NOMO-1 treated with DMSO at 0.1 percent for 48 hours (cell line): ENCODE measurements around the gene APBA3.

Experiments used
- DNase-seq: peaks from one replicate; lab custom pipeline; 2025; ENCODE audit not compliant: unreplicated experiment; lab: John Stamatoyannopoulos, UW

APBA3 gene

GRCh38 chr19:3721887-3722442, 39.5 kb downstream of the APBA3 start:
- DNase-seq, result no peak

GRCh38 chr19:3721131-3721886, 40.2 kb downstream of the APBA3 start:
- peak; percentile 90 for DNase-seq

DNA sequence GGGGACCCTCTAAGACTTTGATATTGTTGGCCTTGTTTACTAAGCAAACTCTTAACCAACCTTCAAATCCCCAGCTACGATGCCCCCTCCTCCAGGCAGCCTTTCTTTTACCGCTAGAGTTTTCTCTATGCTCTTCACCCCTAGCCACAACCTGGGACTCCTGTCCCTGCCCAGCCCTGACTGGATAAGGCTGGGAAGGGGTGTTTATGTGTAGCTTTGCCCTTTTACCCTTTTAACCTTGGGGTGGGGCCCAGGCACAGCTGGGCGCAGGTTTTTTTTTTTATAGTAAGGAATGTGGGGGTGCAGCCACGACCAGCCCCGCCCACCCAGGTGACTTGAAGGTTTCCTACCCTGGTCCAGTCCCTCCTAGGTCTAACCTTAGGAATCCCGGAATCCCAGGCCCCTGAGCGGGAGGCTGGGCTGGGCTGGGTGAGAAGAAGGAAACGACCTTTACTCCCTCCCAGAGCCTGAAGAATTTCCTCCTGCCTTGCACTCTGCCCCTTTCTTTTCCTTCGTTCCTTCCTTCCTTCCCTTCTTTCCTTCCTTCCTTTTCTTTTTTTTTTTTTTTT, 41.1 kb downstream of the APBA3 start:
- DNase-seq, result no peak

GRCh38 chr19:3719868-3720267, 41.6 kb downstream of the APBA3 start:
- no peak for DNase-seq

- no peak for DNase-seq
These were observed 45.3 kb downstream of the APBA3 start for GRCh38 chr19:3716147-3716668.

DNA sequence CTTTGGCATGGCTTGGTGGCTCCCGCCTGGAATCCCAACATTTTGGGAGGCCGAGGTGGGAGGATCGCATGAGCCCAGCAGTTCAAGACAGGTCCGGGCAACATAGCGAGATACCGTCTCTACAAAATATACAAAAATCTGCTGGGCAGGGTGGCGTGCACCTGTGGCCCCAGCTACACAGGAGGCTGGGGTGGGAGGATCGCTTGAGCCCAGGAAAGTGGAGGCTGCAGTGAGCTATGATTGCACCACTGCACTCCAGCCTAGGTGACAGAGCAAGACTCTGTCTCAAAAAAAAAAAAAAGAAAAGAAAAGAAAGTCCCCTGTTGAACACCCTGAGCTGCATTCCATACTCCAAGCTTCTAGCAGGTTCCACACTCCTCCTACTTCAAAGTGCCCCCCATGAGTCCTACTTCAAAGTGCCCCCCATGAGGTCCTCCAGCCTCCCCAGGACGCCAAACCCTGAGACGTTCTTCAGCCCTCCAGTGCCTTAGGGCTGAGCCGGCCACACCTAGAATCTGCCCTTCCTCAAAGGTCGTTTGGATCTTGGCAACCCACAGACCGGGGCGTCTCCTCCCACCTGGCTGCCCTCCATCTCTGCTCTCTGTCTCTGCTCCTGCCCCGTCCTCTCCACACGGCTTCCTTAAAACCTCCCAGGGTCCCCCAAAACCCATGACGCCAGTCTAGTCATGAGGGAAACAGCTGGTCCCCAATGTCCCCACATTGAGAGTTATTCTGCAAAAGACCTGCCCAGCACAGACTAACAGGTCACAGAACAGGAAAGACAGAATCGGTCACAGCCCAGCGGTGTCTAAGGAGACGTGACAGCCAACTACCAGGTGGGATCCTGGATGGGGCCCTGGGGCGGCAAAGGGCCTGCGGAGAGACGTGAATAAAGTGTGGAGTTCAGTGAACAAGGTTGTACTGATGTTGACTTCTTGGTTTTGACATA, 48.6 kb downstream of the APBA3 start:
- no peak for DNase-seq

- DNase-seq, result no peak
These were observed 51.2 kb downstream of the APBA3 start for GRCh38 chr19:3710265-3710812.

DNA sequence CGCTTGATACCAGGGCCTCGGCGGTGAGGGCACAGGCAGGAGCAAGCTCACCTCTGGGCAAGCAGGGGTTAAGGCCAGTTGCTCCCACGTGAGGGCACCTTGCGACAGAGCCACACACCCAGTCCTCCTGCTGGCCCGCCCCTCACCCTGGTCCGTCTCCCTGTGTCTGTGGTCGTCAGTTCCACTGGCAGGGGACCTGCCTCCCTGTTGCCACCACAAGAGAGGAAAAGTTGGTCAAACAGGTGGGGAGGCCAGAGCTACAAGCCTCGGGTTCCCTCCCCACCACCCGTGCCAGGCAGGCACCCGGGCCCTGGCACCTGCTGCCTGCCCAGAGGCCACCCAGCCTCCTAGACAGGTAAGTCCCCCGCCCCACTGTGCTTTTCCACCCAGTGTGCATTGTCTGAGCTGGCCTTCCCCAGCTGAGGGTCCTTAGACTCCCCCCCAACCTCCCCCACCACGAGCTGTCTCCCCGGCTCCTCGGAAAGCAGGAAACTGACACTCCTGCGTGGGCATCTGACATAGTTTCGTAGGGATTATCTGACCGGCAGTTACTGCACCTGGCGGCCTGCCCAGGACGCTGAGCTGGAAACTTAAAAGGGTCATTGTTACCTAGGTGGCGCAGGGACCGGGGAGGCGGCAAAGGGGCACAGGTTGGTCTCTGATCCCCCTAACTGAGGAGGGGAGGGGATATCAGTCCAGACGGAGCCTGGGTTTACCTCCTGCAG, 53.1 kb downstream of the APBA3 start, which contains the start of gene TJP3:
Gene TJP3 (plus strand): TSS at position 178 of the 725 bp plus-strand sequence. CDS start 20,049 bp downstream, outside the sequence.
- no peak for DNase-seq

GRCh38 chr19:3707868-3708206, 53.7 kb downstream of the APBA3 start:
- no peak for DNase-seq

- no peak for DNase-seq
These were observed 60.3 kb downstream of the APBA3 start for GRCh38 chr19:3701200-3701599.
